HG02642 (cell line): ENCODE data around the gene RPL19.
A peak's percentile ranks its signal among the peaks of the same experiment; 100 is the strongest.
"Not testable (repeated sequence)": the region's sequence is repeated elsewhere in the genome, so short reads cannot be mapped to it uniquely, and the experiment has no call there.

ENCODE experiments used
- ATAC-seq: cut with Tn5 transposase; IDR thresholded peaks from one replicate; pipeline ENCODE4 v1.9.1; 2021; ENCODE audit warnings: mild to moderate bottlenecking; ENCODE audit not compliant: unreplicated experiment, poor library complexity

Gene RPL19

DNA sequence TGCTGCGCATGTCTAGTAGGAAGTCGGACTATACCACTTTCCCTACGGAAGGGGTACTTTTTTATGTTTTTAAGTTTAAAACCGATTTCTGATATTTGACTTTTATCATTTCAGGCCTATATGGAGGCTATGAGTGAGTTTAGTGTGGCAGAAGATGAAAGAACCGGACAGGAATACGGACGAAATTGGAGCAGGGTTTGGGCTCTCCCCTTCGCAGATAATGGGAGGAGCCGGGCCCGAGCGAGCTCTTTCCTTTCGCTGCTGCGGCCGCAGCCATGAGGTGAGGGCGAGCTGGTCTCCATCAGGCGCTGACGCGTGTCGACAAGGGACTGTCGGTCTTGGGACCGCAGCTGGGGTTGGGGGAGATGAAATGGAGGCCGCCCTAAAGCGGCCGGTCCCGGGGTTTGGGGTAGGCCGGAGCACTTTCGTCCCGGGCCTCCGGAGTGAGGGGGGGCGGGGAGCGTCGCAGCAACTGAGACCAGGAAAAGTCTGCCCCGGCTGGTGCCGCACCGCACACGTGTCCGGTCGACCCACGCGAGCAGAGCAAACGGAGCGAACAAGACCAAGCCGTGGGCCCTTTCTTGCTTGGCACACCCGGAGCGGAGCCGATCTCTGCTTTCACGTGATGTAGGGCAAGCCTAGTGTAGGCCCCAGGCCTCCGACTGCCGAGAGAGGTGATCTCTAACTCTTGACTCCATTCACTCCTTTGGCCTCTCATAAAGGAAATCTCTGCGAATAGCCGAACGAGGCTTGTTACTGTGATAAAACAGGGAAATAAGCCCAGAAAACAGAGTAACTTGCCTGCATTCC lies at the start of gene RPL19:
RPL19 (plus strand) TSS at position 214 of the 810 bp plus-strand sequence; CDS start at position 276, 62 bp downstream.
- ATAC-seq, result peak; percentile 71

- ATAC-seq, result no peak
These were observed 49.3 kb upstream of the RPL19 start for GRCh38 chr17:39150795-39151149.

- no peak for ATAC-seq
These were observed 48.7 kb upstream of the RPL19 start, which contains the start of gene PLXDC1 for GRCh38 chr17:39151150-39151942. Gene PLXDC1, minus strand, starts transcription at chr17:39151637. Its CDS starts 200 bp downstream, at chr17:39151437.

DNA sequence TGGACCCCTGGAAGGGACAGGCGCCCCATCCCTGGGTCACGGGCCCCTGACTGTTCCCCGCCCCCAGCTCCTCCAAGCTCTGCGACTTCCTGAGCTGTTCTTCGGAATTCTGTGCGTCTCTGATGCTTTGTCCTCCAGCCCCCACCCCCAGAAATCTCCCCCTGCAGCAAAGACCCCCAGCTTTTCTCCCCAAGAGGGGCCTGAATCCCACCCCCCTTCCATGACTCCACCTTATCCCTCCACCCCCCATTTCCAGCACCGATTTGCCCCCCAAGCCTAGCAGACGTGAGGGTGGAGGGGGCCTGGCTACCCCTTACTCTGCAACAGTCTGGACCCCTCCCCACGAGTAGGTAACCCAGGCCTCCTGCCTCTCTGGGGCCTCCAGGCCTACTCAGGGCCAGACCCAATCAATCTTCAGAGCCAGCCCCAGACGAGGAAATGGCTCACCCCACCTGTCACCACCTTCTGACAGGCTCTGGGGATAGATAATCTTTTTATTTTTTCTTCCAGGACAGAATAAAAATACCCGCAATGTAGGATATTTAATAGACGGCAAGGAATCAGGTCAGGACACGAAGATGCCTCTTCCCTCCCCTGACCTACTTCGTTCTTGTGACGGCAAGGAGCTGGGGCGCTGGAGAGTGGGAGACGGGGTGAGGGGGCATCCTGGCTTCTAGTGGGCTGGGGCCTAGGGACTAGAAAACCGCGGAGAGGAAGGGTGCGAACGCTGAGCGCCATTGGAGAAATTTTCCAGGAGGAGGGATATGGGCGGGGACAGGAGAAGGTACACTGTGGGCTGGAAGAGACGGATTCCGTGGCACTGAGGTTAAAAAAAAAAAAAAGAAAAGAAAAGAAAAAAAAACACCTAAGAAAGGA lies 47.9 kb upstream of the RPL19 start:
- ATAC-seq, result no peak

DNA sequence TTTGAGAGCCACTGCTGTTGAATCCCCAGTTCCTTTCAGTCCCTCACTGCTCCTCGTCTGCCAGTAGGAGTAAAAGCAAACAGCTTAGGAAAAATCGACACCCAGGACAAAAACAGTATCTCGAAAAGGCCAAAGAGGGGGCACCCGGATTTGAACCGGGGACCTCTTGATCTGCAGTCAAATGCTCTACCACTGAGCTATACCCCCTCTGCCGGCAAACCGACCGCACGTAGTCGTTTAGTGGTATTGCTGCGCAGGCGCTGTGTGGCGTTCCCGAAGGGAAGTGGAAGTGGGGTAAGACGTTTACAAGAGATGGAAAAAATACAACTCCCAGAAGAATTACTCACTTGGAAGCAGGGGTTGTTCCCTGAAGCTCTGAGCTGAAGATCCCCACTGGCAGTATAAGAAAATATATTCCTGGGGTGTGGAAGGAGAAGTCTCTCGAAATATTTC lies 46.5 kb upstream of the RPL19 start:
- ATAC-seq, result peak; percentile 56

DNA sequence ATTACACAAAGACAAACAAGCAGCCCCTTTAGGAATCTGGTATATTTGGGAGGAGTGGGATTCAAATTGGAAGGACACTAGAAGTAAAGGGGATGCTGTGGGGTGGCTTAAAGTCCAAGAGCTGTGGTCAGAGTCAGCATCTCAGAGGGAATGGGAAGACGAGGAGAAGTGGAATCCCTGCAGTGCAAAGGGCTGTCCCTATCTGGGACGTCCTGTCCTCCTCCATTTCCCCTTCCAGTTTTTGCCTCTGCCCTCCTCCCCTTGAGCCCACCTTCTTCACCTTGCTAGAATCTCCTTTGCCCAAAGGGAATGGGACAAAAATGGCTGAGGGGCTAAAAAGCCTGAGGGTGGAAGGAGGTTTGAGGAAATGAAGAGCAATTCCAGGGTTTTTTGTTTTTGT lies 44.4 kb upstream of the RPL19 start:
- no peak for ATAC-seq

DNA sequence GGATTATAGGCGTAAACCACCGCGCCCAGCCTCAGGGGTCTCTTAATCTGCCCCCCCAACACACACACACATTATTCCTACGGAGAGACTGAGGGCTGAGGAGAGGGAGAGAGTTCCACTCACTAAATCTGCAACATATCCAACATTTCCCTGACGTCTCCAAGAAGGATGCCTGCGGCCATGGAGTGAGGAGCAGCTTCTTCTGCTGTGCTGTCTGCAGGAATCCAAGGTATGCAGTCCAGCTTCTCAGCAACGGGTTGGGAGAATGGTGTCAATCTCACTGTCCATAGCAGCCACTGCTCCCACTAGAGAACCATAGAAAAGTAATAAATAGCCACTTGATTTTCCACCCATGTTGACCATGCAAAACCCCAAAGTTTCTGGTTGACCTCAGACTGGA lies 43.6 kb upstream of the RPL19 start:
- no peak for ATAC-seq

DNA sequence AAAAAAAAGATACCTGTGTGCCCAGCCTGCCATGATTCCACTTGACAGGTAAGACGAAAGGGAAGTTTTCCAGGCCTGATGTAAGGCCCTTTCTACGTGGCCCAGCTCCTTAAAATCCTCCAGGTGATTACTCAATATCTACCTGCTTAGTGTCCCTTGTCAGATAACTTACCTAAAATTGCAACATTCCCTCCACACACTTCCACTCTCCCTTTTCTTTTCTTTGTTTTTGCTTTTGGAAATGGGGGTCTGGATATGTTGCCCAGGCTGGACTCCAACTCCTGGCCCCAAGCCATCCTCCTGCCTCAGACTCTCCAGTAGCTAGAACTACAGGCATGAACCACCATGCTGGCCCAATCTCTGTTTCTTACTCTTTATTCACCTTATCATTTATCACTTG lies 41.5 kb upstream of the RPL19 start:
- no peak for ATAC-seq

- no peak for ATAC-seq
These were observed 38.1 kb upstream of the RPL19 start for GRCh38 chr17:39161962-39162361.

DNA sequence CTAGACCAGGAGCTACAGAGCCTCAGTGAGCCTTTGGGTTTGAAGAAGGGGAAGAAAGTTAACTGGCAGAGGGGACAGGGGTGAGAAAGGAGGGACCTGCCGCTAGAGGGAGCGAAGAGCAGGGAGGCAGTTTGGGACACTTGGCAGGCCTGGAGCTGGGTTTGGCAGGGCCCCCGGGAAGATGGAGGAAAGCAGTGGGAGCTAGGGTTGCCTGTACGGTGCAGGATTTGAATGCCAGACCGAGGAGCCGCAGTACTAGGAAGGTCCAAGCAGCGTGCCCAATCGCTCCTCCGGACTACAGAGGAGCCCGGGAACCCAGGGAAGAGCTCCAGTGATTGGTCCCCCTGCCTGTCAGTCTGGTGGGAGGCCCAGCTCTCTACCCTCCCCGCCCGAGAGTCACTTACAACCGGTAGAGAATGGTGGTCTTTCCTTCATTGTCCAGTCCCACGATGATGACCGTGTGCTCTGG lies 35.4 kb upstream of the RPL19 start:
- peak; percentile 81 for ATAC-seq

DNA sequence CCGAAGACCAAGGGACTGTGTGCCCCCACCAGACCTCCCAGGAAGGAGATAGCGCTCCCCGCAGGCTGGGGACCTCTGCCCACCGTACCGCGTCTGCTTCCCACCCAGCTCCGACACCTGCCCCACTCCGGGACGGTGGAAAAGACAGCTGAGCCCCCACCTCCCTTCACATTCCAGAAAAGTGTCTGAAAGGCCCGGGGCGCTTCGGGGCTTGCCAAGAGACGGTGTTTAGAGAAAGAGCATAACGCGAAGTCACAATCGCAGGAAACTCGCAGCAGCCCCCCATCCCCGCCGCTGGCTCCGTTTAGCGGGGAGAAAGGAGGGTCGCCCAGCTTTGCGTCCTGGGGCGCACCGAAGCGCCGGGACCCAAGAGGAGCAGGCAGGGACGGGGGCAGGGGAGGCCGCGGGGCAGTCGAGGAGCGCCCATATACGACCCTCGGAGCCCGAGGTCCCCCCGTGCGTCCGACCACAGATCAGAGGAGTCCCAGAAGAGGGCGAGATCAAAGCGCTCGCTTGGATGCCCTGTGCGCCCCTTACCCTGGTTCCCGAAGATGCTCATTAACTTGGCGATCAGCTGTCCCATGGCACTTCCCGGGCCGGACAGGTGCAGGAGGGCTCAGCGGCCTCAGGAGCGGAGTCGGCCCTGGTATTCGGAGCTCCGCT lies 34.8 kb upstream of the RPL19 start:
- peak; percentile 7 for ATAC-seq

DNA sequence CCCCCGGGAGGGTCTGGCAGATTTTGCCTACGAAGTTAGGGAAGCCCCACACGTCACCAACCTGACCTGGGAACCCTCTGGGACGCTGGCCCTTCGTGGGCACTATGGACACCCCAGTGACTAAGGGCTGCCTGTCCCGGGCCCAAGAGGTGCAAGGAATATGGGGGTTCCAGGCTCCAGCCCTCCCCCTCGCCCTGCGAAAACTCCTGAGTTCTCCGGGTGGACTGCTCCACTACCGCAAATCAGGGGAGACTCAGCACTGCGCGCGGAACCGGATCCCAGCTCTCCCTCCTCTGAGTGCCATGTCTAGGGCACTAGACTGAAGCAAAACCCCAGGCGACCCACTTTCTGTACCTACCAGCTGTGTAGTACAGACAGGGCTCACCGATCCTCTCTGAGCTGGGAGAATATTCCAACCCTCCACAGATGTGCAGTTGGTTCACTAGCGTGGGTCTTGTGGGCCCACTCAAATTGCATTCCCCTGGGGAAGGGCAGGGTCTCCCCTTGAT lies 34.2 kb upstream of the RPL19 start, which contains the start of gene ARL5C:
ARL5C (minus strand) TSS at position 321 of the 509 bp plus-strand sequence. CDS start 401 bp downstream, outside the sequence.
- ATAC-seq, result no peak

DNA sequence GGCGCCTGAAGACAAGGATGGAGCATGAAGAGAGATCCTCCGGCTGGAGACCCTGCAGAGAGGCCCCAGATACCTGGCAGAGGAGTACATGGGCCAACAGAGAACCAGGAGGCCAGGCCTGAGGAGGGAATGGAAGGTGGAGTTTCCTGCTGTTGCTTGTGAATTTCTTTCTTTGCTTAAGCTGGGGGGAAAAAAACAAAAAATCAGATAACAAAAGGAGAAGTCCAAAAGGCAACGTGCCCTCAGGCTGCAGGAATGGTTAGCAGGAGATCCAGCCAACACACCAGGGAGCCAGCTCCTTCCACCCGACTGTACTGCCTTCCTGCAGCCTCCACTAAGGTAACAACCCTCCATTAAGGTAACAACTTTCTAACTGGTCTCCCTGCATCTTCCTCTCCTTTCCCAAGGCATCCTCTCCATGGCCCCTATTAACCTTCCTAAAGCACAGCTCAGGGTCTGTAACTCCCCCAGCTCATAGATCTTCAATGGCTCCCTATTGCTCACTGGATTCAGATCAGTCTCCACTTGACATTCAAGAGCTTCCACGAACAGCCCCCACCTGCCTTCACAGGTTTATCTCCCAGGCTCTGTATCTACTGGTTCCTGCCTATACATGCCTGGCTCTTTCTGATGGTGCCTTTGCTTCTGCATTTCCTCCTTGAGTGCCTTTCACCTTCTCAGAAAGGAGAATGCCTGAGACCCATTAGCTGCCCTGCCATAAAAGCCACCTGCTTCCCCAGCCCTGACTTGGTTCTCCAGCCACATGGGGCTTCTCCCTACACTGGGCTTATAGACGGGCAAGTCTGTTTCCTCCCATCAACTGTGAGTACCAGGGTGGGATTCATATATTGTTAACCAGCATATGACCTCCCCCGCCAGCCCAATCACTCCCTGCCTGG lies 33.4 kb upstream of the RPL19 start:
- no peak for ATAC-seq

DNA sequence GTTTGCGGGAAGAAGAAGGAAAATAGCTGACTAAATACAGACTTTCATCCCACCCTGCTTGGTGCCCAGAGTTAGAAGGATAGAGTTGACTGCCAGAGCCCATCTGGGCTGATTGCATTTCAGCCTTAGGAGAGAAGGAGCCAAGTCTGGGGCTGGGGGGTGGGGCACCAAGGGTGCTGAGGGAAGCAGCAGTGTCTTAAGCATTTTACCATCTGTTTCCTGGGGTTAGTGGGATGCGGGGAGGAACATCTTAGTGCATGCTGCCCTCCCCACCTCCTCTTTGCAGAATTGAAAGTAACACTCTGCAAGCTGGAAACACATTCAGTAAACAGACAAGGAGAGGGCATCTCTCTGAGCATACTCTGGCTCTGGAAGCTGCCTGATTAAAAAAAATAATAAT lies 32.6 kb upstream of the RPL19 start:
- no peak for ATAC-seq

DNA sequence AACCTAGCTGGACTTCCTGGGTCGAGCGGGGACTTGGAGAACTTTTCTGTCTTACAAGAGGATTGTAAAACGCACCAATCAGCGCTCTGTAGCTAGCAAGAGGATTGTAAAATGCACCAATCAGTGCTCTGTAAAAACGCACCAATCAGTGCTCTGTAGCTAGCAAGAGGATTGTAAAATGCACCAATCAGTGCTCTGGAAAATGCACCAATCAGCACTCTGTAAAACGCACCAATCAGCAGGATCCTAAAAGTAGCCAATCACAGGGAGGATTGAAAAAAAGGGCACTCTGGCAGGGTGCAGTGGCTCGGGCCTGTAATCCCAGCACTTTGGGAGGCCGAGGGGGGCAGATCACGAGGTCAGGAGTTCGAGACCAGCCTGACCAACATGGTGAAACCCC lies 31.6 kb upstream of the RPL19 start:
- not testable (repeated sequence) for ATAC-seq

GRCh38 chr17:39169101-39169500 lies 31.0 kb upstream of the RPL19 start:
- no peak for ATAC-seq

DNA sequence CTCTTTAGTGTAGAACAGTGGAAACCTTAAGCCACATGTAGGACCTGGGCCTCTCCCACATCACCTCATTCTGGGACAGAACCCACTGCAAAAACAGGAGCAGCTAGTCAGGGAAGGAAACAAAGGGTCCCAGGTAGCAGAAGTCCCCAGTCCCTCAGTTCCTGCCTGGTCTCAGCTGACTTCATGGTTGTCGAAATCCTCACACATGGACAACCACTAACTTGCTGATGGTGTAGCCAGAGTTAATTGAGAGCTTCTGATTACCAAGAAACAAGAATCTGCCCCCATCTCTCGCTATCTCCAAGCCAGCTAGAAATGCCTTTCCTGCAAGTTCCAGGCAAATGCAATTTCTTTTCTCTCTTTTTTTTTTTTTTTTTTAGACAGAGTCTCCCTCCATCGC lies 30.6 kb upstream of the RPL19 start:
- no peak for ATAC-seq

GRCh38 chr17:39170109-39170508 lies 30.0 kb upstream of the RPL19 start:
- ATAC-seq, result no peak
